HepG2 (cell line): ENCODE results near the gene ZNF514. TPM values are rescaled to one million over a fixed set of nuclear protein-coding genes. Genes with fewer than 3 reads are reported as not detected.

Experiments
- BHLHE40 ChIP-seq: IDR thresholded peaks from 2 replicates; pipeline ENCODE4 v1.6.1; 2011; ENCODE audit warnings: low read length, improper control_type of control experiment
- HMGA1 ChIP-seq: sonication (generic); formaldehyde crosslinking; conservative IDR thresholded peaks from 2 replicates; pipeline ENCODE4 v1.4.0; 2020; ENCODE audit warnings: missing genetic modification reagents
- IRX3 ChIP-seq: sonication (generic); formaldehyde crosslinking; IDR thresholded peaks from 2 replicates; pipeline ENCODE4 v1.8.1; 2023; ENCODE audit warnings: mild to moderate bottlenecking, low read depth, missing genetic modification reagents, borderline replicate concordance
- MTF2 ChIP-seq: sonication (generic); formaldehyde crosslinking; IDR thresholded peaks from 2 replicates; pipeline ENCODE4 v1.5.0; 2020; ENCODE audit warnings: missing genetic modification reagents, borderline replicate concordance
- ZFP82 ChIP-seq: sonication (generic); formaldehyde crosslinking; IDR thresholded peaks from 2 replicates; pipeline ENCODE4 v1.5.1; 2020; ENCODE audit warnings: mild to moderate bottlenecking, missing genetic modification reagents, borderline replicate concordance
- ZNF160 ChIP-seq: sonication (generic); formaldehyde crosslinking; IDR thresholded peaks from 2 replicates; pipeline ENCODE4 v1.8.0; 2022; ENCODE audit warnings: mild to moderate bottlenecking, inconsistent platforms, missing genetic modification reagents
- polyA plus RNA-seq, 8 experiments: library from polyadenylated mRNA; depleted of rRNA in 3 of 8; stranded (reverse) in 7 of 8; unstranded in 1 of 8; fragments of >200 nt; fragmentation: Illumina TruSeq in 4 of 8; extraction: Trizol in 4 of 8; gene quantifications; 2 replicates each; pipeline versions ENCODE4 v1.2.1 to v1.2.3, GENCODE V29; 2011 to 2016; ENCODE audit warnings: low read depth in 4 of 8, missing spikeins in 1 of 8, mixed read lengths in 1 of 8; ENCODE audit not compliant: insufficient read depth in 1 of 8
- total RNA-seq, 5 experiments: library from RNA; depleted of rRNA; stranded (reverse); fragments of >200 nt; fragmentation: Illumina TruSeq; extraction: Trizol; gene quantifications; 2 replicates each; pipeline ENCODE4 v1.2.3, GENCODE V29; 2016; ENCODE audit warnings: low read depth in 1 of 5
- TF ChIP-seq, protein P1 (sequence below): sonication (generic); formaldehyde crosslinking; IDR thresholded peaks from 2 replicates; pipeline ENCODE4 v1.5.0; 2020; ENCODE audit warnings: mild to moderate bottlenecking, missing genetic modification reagents, borderline replicate concordance
- TF ChIP-seq, protein P2 (sequence below): sonication (generic); formaldehyde crosslinking; IDR thresholded peaks from 2 replicates; pipeline ENCODE4 v1.4.0; 2020; ENCODE audit warnings: mild to moderate bottlenecking, low read depth, missing genetic modification reagents
- TF ChIP-seq, protein P3 (sequence below): sonication (generic); formaldehyde crosslinking; IDR thresholded peaks from 2 replicates; pipeline ENCODE4 v1.5.0; 2020; ENCODE audit warnings: mild to moderate bottlenecking, missing genetic modification reagents, moderate library complexity
- TF ChIP-seq, protein P4 (sequence below): sonication (generic); formaldehyde crosslinking; IDR thresholded peaks from 2 replicates; pipeline ENCODE4 v1.5.1; 2020; ENCODE audit warnings: mild to moderate bottlenecking, missing genetic modification reagents, borderline replicate concordance

Gene ZNF514
- total and polyA plus RNA-seq, 2 of the 13 experiments (the other 11 are each of a cell fraction or from before 2014, with no cell fraction given): 15.2 to 18.7 TPM

DNA sequence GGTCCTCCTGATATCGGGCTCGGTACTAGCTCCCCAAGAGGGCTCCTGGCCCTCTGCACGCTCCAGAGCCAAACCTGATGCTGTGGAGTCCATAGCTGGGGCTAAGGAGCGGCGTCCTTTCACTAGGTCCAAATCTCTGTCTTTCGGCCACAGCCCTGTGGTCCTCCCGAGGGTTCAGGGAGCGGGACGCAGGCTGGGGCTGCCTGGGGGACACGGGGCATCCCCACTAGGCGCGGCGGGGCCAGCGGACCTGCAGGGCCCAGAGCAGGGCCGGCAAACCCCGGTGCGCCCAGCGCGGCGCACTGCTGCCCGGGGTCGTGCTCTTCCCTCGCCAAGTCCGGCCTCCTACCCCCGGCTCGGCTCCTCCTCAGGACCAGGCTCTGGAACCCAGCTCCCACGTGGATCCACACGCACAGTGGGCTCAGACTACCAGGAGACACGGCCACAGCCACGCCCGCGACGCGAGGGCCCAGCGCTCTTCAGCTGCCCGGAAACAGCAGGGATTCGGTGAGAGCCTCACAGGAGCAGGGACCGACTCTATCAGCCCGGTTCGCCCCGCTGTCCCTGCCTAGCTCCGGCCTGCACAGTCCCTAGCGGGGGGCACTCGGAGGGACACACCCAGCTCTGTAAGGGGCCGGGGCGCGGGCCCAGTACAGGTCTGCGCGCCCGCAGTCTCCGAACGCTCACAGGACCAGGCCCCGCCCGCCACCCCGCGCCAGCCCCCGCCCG is 593 bp downstream of the ZNF514 start (continued):
- TF ChIP-seq, protein P1, sequence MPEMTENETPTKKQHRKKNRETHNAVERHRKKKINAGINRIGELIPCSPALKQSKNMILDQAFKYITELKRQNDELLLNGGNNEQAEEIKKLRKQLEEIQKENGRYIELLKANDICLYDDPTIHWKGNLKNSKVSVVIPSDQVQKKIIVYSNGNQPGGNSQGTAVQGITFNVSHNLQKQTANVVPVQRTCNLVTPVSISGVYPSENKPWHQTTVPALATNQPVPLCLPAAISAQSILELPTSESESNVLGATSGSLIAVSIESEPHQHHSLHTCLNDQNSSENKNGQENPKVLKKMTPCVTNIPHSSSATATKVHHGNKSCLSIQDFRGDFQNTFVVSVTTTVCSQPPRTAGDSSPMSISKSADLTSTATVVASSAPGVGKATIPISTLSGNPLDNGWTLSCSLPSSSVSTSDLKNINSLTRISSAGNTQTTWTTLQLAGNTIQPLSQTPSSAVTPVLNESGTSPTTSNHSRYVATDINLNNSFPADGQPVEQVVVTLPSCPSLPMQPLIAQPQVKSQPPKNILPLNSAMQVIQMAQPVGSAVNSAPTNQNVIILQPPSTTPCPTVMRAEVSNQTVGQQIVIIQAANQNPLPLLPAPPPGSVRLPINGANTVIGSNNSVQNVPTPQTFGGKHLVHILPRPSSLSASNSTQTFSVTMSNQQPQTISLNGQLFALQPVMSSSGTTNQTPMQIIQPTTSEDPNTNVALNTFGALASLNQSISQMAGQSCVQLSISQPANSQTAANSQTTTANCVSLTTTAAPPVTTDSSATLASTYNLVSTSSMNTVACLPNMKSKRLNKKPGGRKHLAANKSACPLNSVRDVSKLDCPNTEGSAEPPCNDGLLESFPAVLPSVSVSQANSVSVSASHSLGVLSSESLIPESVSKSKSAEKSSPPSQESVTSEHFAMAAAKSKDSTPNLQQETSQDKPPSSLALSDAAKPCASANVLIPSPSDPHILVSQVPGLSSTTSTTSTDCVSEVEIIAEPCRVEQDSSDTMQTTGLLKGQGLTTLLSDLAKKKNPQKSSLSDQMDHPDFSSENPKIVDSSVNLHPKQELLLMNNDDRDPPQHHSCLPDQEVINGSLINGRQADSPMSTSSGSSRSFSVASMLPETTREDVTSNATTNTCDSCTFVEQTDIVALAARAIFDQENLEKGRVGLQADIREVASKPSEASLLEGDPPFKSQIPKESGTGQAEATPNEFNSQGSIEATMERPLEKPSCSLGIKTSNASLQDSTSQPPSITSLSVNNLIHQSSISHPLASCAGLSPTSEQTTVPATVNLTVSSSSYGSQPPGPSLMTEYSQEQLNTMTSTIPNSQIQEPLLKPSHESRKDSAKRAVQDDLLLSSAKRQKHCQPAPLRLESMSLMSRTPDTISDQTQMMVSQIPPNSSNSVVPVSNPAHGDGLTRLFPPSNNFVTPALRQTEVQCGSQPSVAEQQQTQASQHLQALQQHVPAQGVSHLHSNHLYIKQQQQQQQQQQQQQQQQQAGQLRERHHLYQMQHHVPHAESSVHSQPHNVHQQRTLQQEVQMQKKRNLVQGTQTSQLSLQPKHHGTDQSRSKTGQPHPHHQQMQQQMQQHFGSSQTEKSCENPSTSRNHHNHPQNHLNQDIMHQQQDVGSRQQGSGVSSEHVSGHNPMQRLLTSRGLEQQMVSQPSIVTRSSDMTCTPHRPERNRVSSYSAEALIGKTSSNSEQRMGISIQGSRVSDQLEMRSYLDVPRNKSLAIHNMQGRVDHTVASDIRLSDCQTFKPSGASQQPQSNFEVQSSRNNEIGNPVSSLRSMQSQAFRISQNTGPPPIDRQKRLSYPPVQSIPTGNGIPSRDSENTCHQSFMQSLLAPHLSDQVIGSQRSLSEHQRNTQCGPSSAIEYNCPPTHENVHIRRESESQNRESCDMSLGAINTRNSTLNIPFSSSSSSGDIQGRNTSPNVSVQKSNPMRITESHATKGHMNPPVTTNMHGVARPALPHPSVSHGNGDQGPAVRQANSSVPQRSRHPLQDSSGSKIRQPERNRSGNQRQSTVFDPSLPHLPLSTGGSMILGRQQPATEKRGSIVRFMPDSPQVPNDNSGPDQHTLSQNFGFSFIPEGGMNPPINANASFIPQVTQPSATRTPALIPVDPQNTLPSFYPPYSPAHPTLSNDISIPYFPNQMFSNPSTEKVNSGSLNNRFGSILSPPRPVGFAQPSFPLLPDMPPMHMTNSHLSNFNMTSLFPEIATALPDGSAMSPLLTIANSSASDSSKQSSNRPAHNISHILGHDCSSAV (CRISPR knock-in tag): no peak
- TF ChIP-seq BHLHE40 (no peak), MTF2 (CRISPR knock-in tag) (no peak), HMGA1 (CRISPR knock-in tag) (no peak), ZFP82 (CRISPR knock-in tag) (no peak), ZNF160 (CRISPR knock-in tag) (0 out of 2 replicates have a peak, but pooled peaks have one; percentile 28), IRX3 (CRISPR knock-in tag) (no peak)
- TF ChIP-seq, protein P2, sequence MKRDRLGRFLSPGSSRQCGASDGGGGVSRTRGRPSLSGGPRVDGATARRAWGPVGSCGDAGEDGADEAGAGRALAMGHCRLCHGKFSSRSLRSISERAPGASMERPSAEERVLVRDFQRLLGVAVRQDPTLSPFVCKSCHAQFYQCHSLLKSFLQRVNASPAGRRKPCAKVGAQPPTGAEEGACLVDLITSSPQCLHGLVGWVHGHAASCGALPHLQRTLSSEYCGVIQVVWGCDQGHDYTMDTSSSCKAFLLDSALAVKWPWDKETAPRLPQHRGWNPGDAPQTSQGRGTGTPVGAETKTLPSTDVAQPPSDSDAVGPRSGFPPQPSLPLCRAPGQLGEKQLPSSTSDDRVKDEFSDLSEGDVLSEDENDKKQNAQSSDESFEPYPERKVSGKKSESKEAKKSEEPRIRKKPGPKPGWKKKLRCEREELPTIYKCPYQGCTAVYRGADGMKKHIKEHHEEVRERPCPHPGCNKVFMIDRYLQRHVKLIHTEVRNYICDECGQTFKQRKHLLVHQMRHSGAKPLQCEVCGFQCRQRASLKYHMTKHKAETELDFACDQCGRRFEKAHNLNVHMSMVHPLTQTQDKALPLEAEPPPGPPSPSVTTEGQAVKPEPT: no peak
- TF ChIP-seq, protein P3, sequence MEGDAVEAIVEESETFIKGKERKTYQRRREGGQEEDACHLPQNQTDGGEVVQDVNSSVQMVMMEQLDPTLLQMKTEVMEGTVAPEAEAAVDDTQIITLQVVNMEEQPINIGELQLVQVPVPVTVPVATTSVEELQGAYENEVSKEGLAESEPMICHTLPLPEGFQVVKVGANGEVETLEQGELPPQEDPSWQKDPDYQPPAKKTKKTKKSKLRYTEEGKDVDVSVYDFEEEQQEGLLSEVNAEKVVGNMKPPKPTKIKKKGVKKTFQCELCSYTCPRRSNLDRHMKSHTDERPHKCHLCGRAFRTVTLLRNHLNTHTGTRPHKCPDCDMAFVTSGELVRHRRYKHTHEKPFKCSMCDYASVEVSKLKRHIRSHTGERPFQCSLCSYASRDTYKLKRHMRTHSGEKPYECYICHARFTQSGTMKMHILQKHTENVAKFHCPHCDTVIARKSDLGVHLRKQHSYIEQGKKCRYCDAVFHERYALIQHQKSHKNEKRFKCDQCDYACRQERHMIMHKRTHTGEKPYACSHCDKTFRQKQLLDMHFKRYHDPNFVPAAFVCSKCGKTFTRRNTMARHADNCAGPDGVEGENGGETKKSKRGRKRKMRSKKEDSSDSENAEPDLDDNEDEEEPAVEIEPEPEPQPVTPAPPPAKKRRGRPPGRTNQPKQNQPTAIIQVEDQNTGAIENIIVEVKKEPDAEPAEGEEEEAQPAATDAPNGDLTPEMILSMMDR (CRISPR knock-in tag): no peak
- TF ChIP-seq, protein P4, sequence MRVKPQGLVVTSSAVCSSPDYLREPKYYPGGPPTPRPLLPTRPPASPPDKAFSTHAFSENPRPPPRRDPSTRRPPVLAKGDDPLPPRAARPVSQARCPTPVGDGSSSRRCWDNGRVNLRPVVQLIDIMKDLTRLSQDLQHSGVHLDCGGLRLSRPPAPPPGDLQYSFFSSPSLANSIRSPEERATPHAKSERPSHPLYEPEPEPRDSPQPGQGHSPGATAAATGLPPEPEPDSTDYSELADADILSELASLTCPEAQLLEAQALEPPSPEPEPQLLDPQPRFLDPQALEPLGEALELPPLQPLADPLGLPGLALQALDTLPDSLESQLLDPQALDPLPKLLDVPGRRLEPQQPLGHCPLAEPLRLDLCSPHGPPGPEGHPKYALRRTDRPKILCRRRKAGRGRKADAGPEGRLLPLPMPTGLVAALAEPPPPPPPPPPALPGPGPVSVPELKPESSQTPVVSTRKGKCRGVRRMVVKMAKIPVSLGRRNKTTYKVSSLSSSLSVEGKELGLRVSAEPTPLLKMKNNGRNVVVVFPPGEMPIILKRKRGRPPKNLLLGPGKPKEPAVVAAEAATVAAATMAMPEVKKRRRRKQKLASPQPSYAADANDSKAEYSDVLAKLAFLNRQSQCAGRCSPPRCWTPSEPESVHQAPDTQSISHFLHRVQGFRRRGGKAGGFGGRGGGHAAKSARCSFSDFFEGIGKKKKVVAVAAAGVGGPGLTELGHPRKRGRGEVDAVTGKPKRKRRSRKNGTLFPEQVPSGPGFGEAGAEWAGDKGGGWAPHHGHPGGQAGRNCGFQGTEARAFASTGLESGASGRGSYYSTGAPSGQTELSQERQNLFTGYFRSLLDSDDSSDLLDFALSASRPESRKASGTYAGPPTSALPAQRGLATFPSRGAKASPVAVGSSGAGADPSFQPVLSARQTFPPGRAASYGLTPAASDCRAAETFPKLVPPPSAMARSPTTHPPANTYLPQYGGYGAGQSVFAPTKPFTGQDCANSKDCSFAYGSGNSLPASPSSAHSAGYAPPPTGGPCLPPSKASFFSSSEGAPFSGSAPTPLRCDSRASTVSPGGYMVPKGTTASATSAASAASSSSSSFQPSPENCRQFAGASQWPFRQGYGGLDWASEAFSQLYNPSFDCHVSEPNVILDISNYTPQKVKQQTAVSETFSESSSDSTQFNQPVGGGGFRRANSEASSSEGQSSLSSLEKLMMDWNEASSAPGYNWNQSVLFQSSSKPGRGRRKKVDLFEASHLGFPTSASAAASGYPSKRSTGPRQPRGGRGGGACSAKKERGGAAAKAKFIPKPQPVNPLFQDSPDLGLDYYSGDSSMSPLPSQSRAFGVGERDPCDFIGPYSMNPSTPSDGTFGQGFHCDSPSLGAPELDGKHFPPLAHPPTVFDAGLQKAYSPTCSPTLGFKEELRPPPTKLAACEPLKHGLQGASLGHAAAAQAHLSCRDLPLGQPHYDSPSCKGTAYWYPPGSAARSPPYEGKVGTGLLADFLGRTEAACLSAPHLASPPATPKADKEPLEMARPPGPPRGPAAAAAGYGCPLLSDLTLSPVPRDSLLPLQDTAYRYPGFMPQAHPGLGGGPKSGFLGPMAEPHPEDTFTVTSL (CRISPR knock-in tag): no peak
